Stimulated activated CD8-positive, alpha-beta memory T cell treated with anti-CD3 and anti-CD28 coated beads, Interleukin-2, amount 100 ng/mL, for 1 hour (primary cell): Measurements from ENCODE around the gene NECTIN2.
"Not testable (repeated sequence)": the region's sequence is repeated elsewhere in the genome, so short reads cannot be mapped to it uniquely, and the experiment has no call there.

ENCODE experiments used
- DNase-seq, 2 donors: peaks; one replicate each; pipeline ENCODE4 v3.0.0-alpha.2; 2020; ENCODE audit warnings: low read depth in 2 of 2

The NECTIN2 gene

GRCh38 chr19:44908074-44908835 lies 62.2 kb downstream of the NECTIN2 start:
- DNase-seq = no peak

GRCh38 chr19:44908836-44909261 lies 62.8 kb downstream of the NECTIN2 start:
- DNase-seq = no peak

- no peak for DNase-seq
Observed at GRCh38 chr19:44909775-44910174, 63.7 kb downstream of the NECTIN2 start.

- not testable (repeated sequence) for DNase-seq
Observed at GRCh38 chr19:44911896-44912295, 65.8 kb downstream of the NECTIN2 start.

- DNase-seq = no peak
Observed at GRCh38 chr19:44912854-44913253, 66.8 kb downstream of the NECTIN2 start.

GRCh38 chr19:44913512-44914432 lies 67.7 kb downstream of the NECTIN2 start:
- not testable (repeated sequence) for DNase-seq

GRCh38 chr19:44914433-44915206 lies 68.5 kb downstream of the NECTIN2 start, which contains the start of gene APOC1:
TSS of gene APOC1 (plus strand) at chr19:44914608. CDS start at chr19:44914892, 284 bp downstream.
- peak; percentile 47 to 55 for DNase-seq

GRCh38 chr19:44924243-44924725 lies 78.2 kb downstream of the NECTIN2 start:
- no peak for DNase-seq

- DNase-seq = no peak
Observed at GRCh38 chr19:44925114-44925891, 79.2 kb downstream of the NECTIN2 start.

GRCh38 chr19:44926245-44927077 lies 80.4 kb downstream of the NECTIN2 start:
- DNase-seq = not testable (repeated sequence)

GRCh38 chr19:44927746-44928145 lies 81.6 kb downstream of the NECTIN2 start:
- DNase-seq = no peak

GRCh38 chr19:44930088-44930487 lies 84.0 kb downstream of the NECTIN2 start:
- no peak for DNase-seq

- DNase-seq = no peak
Observed at GRCh38 chr19:44931541-44931940, 85.4 kb downstream of the NECTIN2 start.
